ENCODE results near the gene ELAC1. TPM values are rescaled to one million over a fixed set of nuclear protein-coding genes. Genes with fewer than 3 reads are reported as not detected.
"Not testable (repeated sequence)": the region's sequence is repeated elsewhere in the genome, so short reads cannot be mapped to it uniquely, and the experiment has no call there.

The ELAC1 gene
- polyA plus RNA-seq, 1 donor from 2014 or later: 13.3 TPM

GRCh38 chr18:50987261-50987660 is 19.4 kb downstream of the ELAC1 start:
- H3K4me1 Mint-ChIP-seq: peaks cover 0 to 3% (median 0%) of the 10 kb centered on the region in 3 donors

GRCh38 chr18:50989711-50990110 is 21.9 kb downstream of the ELAC1 start:
- Mint-ChIP-seq H3K4me3 (no peak overlapping the region), H3K4me1 (peaks cover 0 to 3% (median 0%) of the 10 kb centered on the region in 3 donors), H3K9me3 (no peaks in the 10 kb centered on the region), H3K27me3 (no peaks in the 10 kb centered on the region), H3K36me3 (peaks cover 3% of the 10 kb centered on the region), H3K27ac (no peak overlapping the region)

More at GRCh38 chr18:50987261-50987660, 19.4 kb downstream of the ELAC1 start:
- Mint-ChIP-seq H3K4me3 (no peak overlapping the region), H3K27ac (no peak overlapping the region), H3K9me3 (no peaks in the 10 kb centered on the region), H3K36me3 (peaks cover 5% of the 10 kb centered on the region), H3K27me3 (no peaks in the 10 kb centered on the region)

- H3K9me3 Mint-ChIP-seq: peaks cover 0 to 2% (median 0%) of the 10 kb centered on the region in 3 donors
- H3K27ac Mint-ChIP-seq: no peak overlapping the region
- H3K4me3 Mint-ChIP-seq: no peak overlapping the region
- H3K4me1 Mint-ChIP-seq: no peaks in the 10 kb centered on the region
- H3K27me3 Mint-ChIP-seq: no peaks in the 10 kb centered on the region
- peaks cover 5% of the 10 kb centered on the region for H3K36me3 Mint-ChIP-seq
These were observed 24.5 kb downstream of the ELAC1 start for GRCh38 chr18:50992351-50992762.

GRCh38 chr18:50994031-50994430 is 26.2 kb downstream of the ELAC1 start:
- Mint-ChIP-seq H3K4me3 (no peak overlapping the region), H3K36me3 (peaks cover 5% of the 10 kb centered on the region), H3K27me3 (no peaks in the 10 kb centered on the region), H3K9me3 (peaks cover 0 to 2% (median 0%) of the 10 kb centered on the region in 3 donors), H3K4me1 (no peaks in the 10 kb centered on the region), H3K27ac (no peak overlapping the region)

GRCh38 chr18:51003174-51003573 is 35.3 kb downstream of the ELAC1 start:
- not testable (repeated sequence) for H3K9me3 Mint-ChIP-seq, H3K27ac Mint-ChIP-seq, H3K4me3 Mint-ChIP-seq, H3K36me3 Mint-ChIP-seq, H3K27me3 Mint-ChIP-seq, H3K4me1 Mint-ChIP-seq

GRCh38 chr18:51006061-51006818 is 38.4 kb downstream of the ELAC1 start:
- Mint-ChIP-seq H3K27me3 (no peaks in the 10 kb centered on the region), H3K9me3 (peaks cover 0 to 3% (median 3%) of the 10 kb centered on the region in 3 donors), H3K36me3 (peaks cover 2% of the 10 kb centered on the region), H3K4me1 (no peaks in the 10 kb centered on the region), H3K27ac (no peak overlapping the region), H3K4me3 (no peak overlapping the region)

- Mint-ChIP-seq H3K9me3 (peaks cover 0 to 2% (median 0%) of the 10 kb centered on the region in 3 donors), H3K27ac (no peak overlapping the region), H3K27me3 (no peaks in the 10 kb centered on the region), H3K4me3 (no peak overlapping the region), H3K36me3 (no peaks in the 10 kb centered on the region), H3K4me1 (no peaks in the 10 kb centered on the region)
These were observed 39.3 kb downstream of the ELAC1 start for GRCh38 chr18:51006948-51007789.

GRCh38 chr18:51007790-51008139 is 39.9 kb downstream of the ELAC1 start:
- H3K27me3 Mint-ChIP-seq: no peaks in the 10 kb centered on the region

GRCh38 chr18:51009072-51009471 is 41.2 kb downstream of the ELAC1 start:
- Mint-ChIP-seq H3K27ac (no peak overlapping the region), H3K4me3 (no peak overlapping the region), H3K27me3 (no peaks in the 10 kb centered on the region), H3K9me3 (no peaks in the 10 kb centered on the region), H3K4me1 (no peaks in the 10 kb centered on the region), H3K36me3 (peaks cover 3% of the 10 kb centered on the region)

More at GRCh38 chr18:51007790-51008139, 39.9 kb downstream of the ELAC1 start:
- H3K4me3 Mint-ChIP-seq: no peak overlapping the region
- peaks cover 0 to 2% (median 0%) of the 10 kb centered on the region in 3 donors for H3K9me3 Mint-ChIP-seq
- H3K27ac Mint-ChIP-seq: no peak overlapping the region
- peaks cover 3% of the 10 kb centered on the region for H3K36me3 Mint-ChIP-seq
- H3K4me1 Mint-ChIP-seq: no peaks in the 10 kb centered on the region

- no peaks in the 10 kb centered on the region for H3K9me3 Mint-ChIP-seq
- H3K27me3 Mint-ChIP-seq: no peaks in the 10 kb centered on the region
- peaks cover 9% of the 10 kb centered on the region for H3K36me3 Mint-ChIP-seq
- no peak overlapping the region for H3K4me3 Mint-ChIP-seq
- H3K4me1 Mint-ChIP-seq: no peaks in the 10 kb centered on the region
- no peak overlapping the region for H3K27ac Mint-ChIP-seq
These were observed 42.4 kb downstream of the ELAC1 start for GRCh38 chr18:51010218-51010617.

- Mint-ChIP-seq H3K4me1 (no peaks in the 10 kb centered on the region), H3K4me3 (no peak overlapping the region), H3K9me3 (no peaks in the 10 kb centered on the region), H3K27me3 (no peaks in the 10 kb centered on the region), H3K36me3 (peaks cover 9% of the 10 kb centered on the region), H3K27ac (no peak overlapping the region)
These were observed 43.9 kb downstream of the ELAC1 start for GRCh38 chr18:51011709-51012108.

- peak overlapping the region in 1 of 3 donors; percentile 24 for H3K27ac Mint-ChIP-seq
- H3K4me1 Mint-ChIP-seq: no peaks in the 10 kb centered on the region
- H3K36me3 Mint-ChIP-seq: peaks cover 9% of the 10 kb centered on the region
- no peak overlapping the region for H3K4me3 Mint-ChIP-seq
- H3K9me3 Mint-ChIP-seq: no peaks in the 10 kb centered on the region
- no peaks in the 10 kb centered on the region for H3K27me3 Mint-ChIP-seq
These were observed 44.6 kb downstream of the ELAC1 start for GRCh38 chr18:51012441-51012840.

GRCh38 chr18:51013259-51013658 is 45.4 kb downstream of the ELAC1 start:
- no peaks in the 10 kb centered on the region for H3K4me1 Mint-ChIP-seq
- peaks cover 9% of the 10 kb centered on the region for H3K36me3 Mint-ChIP-seq
- no peaks in the 10 kb centered on the region for H3K27me3 Mint-ChIP-seq
- H3K9me3 Mint-ChIP-seq: no peaks in the 10 kb centered on the region
- no peak overlapping the region for H3K27ac Mint-ChIP-seq
- H3K4me3 Mint-ChIP-seq: no peak overlapping the region

- H3K27ac Mint-ChIP-seq: no peak overlapping the region
- H3K36me3 Mint-ChIP-seq: peaks cover 10% of the 10 kb centered on the region
- H3K27me3 Mint-ChIP-seq: no peaks in the 10 kb centered on the region
- H3K4me3 Mint-ChIP-seq: no peak overlapping the region
- H3K4me1 Mint-ChIP-seq: peaks cover 0 to 2% (median 0%) of the 10 kb centered on the region in 3 donors
- H3K9me3 Mint-ChIP-seq: no peaks in the 10 kb centered on the region
These were observed 49.5 kb downstream of the ELAC1 start for GRCh38 chr18:51017140-51017879.

GRCh38 chr18:51020536-51020935 is 52.7 kb downstream of the ELAC1 start:
- Mint-ChIP-seq H3K4me3 (no peak overlapping the region), H3K36me3 (peaks cover 2% of the 10 kb centered on the region), H3K9me3 (peaks cover 0 to 4% (median 0%) of the 10 kb centered on the region in 3 donors), H3K27ac (no peak overlapping the region), H3K4me1 (peaks cover 1 to 5% (median 2%) of the 10 kb centered on the region in 3 donors), H3K27me3 (no peaks in the 10 kb centered on the region)
